ENCODE results near the gene CAMSAP1. TPM values are rescaled to one million over a fixed set of nuclear protein-coding genes. Genes with fewer than 3 reads are reported as not detected.

Gene CAMSAP1
- total and polyA plus RNA-seq, 10 of the 15 experiments (the other 5 are each of a cell fraction or from before 2014, with no cell fraction given) = 1.4 to 24.7 (median 8.0) TPM

GRCh38 chr9:135766251-135766650 is 141.1 kb downstream of the CAMSAP1 start:
- RAD21 ChIA-PET (ENCODE audit: unreplicated experiment) = no interaction called here
- Histone ChIP-seq H4K20me1 (ENCODE audit: control insufficient read depth, insufficient read depth) (no peaks in the 10 kb centered on the region), H2AFZ (ENCODE audit: control insufficient read depth, low read depth, low read length) (no peak overlapping the region), H3K27ac (ENCODE audit: control insufficient read depth, insufficient read depth) (no peak overlapping the region), H3K79me2 (ENCODE audit: control insufficient read depth, insufficient read depth, low read length) (no peaks in the 10 kb centered on the region), H3K36me3 (ENCODE audit: control insufficient read depth in 2 of 2, insufficient read depth in 2 of 2, low read length in 1 of 2) (no peaks in the 10 kb centered on the region), H3K9ac (ENCODE audit: control insufficient read depth, insufficient read depth, low read length) (no peak overlapping the region), H3K9me3 (replicated peaks; ENCODE audit: control insufficient read depth, insufficient read depth, low read length) (no peaks in the 10 kb centered on the region; the same call in 2 of the 3 replicates), H3K27me3 (replicated peaks in 1 of 2; ENCODE audit: control insufficient read depth in 2 of 2, insufficient read depth in 2 of 2, low read length in 1 of 2) (no peaks in the 10 kb centered on the region), H3K4me2 (ENCODE audit: control insufficient read depth, insufficient read depth) (no peak overlapping the region), H3K4me3 (no peak overlapping the region), H3K4me1 (ENCODE audit: control insufficient read depth, insufficient read depth, low read length) (no peaks in the 10 kb centered on the region)
- 64% methylated on average over 4 of the region's 4 CpGs for WGBS (ENCODE audit: insufficient coverage, insufficient replicate concordance, low lambda C conversion rate, missing lambda C conversion rate)
- ATAC-seq (no peak), FAIRE-seq (no peak), DNase-seq (ENCODE audit: low read depth, low spot score) (no peak)
- intact Hi-C loops (cut with micrococcal nuclease; ENCODE audit: unreplicated experiment) (no loop called here), in situ Hi-C loops (cut with MboI) (no loop called here)
- SMC1A ChIA-PET (ENCODE audit: uncharacterized antibody, unreplicated experiment) = no interaction called here
- POLR2A ChIA-PET = no interaction called here
- BruUV-seq (replicated peaks) = no TSS peak
- CTCF ChIA-PET = no interaction called here
- no peak for TF ChIP-seq ZNF592 (IDR thresholded peaks at IDR 0.05)
- TF ChIP-seq SKIL (IDR thresholded peaks at IDR 0.05; ENCODE audit: low read depth, poor library complexity, severe bottlenecking) = no peak
- TF ChIP-seq NBN (IDR thresholded peaks at IDR 0.05) = no peak
- TF ChIP-seq NRF1 (conservative IDR thresholded peaks at IDR 0.05; ENCODE audit: low read depth, low read length) = no peak
- no peak for TF ChIP-seq BCLAF1 (IDR thresholded peaks at IDR 0.05)
- no peak for TF ChIP-seq RELA (IDR thresholded peaks at IDR 0.05; ENCODE audit: borderline replicate concordance, partially characterized antibody)
- TF ChIP-seq RUNX3 (IDR thresholded peaks at IDR 0.05; ENCODE audit: low read length) = no peak
- no peak for TF ChIP-seq PML (IDR thresholded peaks at IDR 0.05; ENCODE audit: low read length)
- TF ChIP-seq E4F1 (IDR thresholded peaks at IDR 0.05; ENCODE audit: borderline replicate concordance, partially characterized antibody) = no peak
- TF ChIP-seq STAT1 (conservative IDR thresholded peaks at IDR 0.05) = no peak
- no peak for TF ChIP-seq JUNB (IDR thresholded peaks at IDR 0.05)
- no peak for TF ChIP-seq RELB (IDR thresholded peaks at IDR 0.05; ENCODE audit: low read depth)
